Natural killer cell (primary cell): Measurements from ENCODE around the gene CEP250. TPM values are rescaled to one million over a fixed set of nuclear protein-coding genes. Genes with fewer than 3 reads are reported as not detected.

ENCODE experiments used
- ATAC-seq, 3 donors: fragments of 150-1000 bp in 2 of 3; fragments of 200-7000 bp in 1 of 3; cut with Tn5 transposase; 1 replicate in 1 of 3; 2 replicates in 2 of 3; pipeline ENCODE4 v1.10.0; 2021; ENCODE audit warnings: mild to moderate bottlenecking in 2 of 3, moderate library complexity in 2 of 3
- DNase-seq, 2 donors: peaks; one replicate each; pipeline versions ENCODE4 v3.0.0 to v3.0.0-alpha.2; 2013 to 2021; ENCODE audit warnings: mixed read lengths in 1 of 2
- H3K27ac ChIP-seq: one replicate; pipeline ENCODE4 v1.5.1; 2013; ENCODE audit warnings: mild to moderate bottlenecking, low read length
- H3K27me3 ChIP-seq: one replicate; pipeline ENCODE4 v1.6.1; 2013; ENCODE audit warnings: low read length; ENCODE audit not compliant: control insufficient read depth, insufficient read depth
- H3K36me3 ChIP-seq: one replicate; pipeline ENCODE4 v1.6.1; 2013; ENCODE audit warnings: low read length; ENCODE audit not compliant: control insufficient read depth, insufficient read depth
- H3K4me1 ChIP-seq: one replicate; pipeline ENCODE4 v1.6.1; 2013; ENCODE audit warnings: low read length; ENCODE audit not compliant: control insufficient read depth, insufficient read depth
- H3K4me3 ChIP-seq: one replicate; pipeline ENCODE4 v1.5.1; 2013; ENCODE audit warnings: low read length
- H3K9me3 ChIP-seq: one replicate; pipeline ENCODE4 v1.6.1; 2013; ENCODE audit warnings: low read length; ENCODE audit not compliant: control insufficient read depth, insufficient read depth
- H3K27ac Mint-ChIP-seq, 2 donors: one replicate each; pipeline ENCODE4 v1.8.0; 2022; ENCODE audit warnings: mild to moderate bottlenecking in 2 of 2, mixed read lengths in 2 of 2, moderate library complexity in 1 of 2
- H3K27me3 Mint-ChIP-seq, 2 donors: one replicate each; pipeline ENCODE4 v1.8.0; 2022; ENCODE audit warnings: low read depth in 2 of 2, mixed read lengths in 2 of 2
- H3K36me3 Mint-ChIP-seq: one replicate; pipeline ENCODE4 v1.8.0; 2022; ENCODE audit warnings: mixed read lengths
- H3K4me1 Mint-ChIP-seq, 2 donors: one replicate each; pipeline ENCODE4 v1.8.0; 2022; ENCODE audit warnings: mixed read lengths in 2 of 2
- H3K4me3 Mint-ChIP-seq: one replicate; pipeline ENCODE4 v1.8.0; 2022; ENCODE audit warnings: mild to moderate bottlenecking, moderate library complexity, mixed read lengths
- H3K9me3 Mint-ChIP-seq, 2 donors: one replicate each; pipeline ENCODE4 v1.8.0; 2022; ENCODE audit warnings: mixed read lengths in 2 of 2
- CTCF ChIP-seq: fragments of 200-600 bp; IDR thresholded peaks from one replicate; pipeline ENCODE4 v1.8.0; 2022; ENCODE audit warnings: antibody characterized with exemption
- WGBS: methylation state at CpG from one replicate; pipeline ENCODE4 v1.1.7; 2013; ENCODE audit warnings: missing lambda C conversion rate; ENCODE audit not compliant: insufficient coverage; 5-methylcytosine and 5-hydroxymethylcytosine counted together
- intact Hi-C: fragments of 100-400 bp; cut with micrococcal nuclease; formaldehyde crosslinking; loops from one replicate; pipeline ENCODE4 v1.14.2; 2022
- total RNA-seq, 4 donors: library from RNA; stranded (reverse); fragments of 120-200 nt in 1 of 4; gene quantifications; one replicate each; pipeline versions ENCODE4 v1.2.3 to v1.2.4, GENCODE V29; 2013 to 2022

The CEP250 gene
- total RNA-seq, 3 donors from 2014 or later (not counting 1 experiment from before 2014, with no cell fraction given) = 61.5 to 91.8 (median 80.8) TPM

- intact Hi-C loops = no loop called here
- H3K36me3 ChIP-seq = peaks cover 27% of the 10 kb centered on the region
- H3K4me1 Mint-ChIP-seq = peaks cover 0 to 6% of the 10 kb centered on the region in 2 donors
Measured at GRCh38 chr20:35555951-35556645, 100.7 kb downstream of the CEP250 start.

GRCh38 chr20:35556871-35557270 lies 101.5 kb downstream of the CEP250 start:
- DNase-seq (no peak), ATAC-seq (no peak)
- Histone ChIP-seq H3K27me3 (no peaks in the 10 kb centered on the region), H3K36me3 (peaks cover 22% of the 10 kb centered on the region), H3K27ac (no peak overlapping the region), H3K4me3 (no peak overlapping the region), H3K4me1 (no peaks in the 10 kb centered on the region), H3K9me3 (no peaks in the 10 kb centered on the region)
- no peaks in the 10 kb centered on the region for H3K36me3 Mint-ChIP-seq
- peaks cover 0 to 6% of the 10 kb centered on the region in 2 donors for H3K4me1 Mint-ChIP-seq
- no peak overlapping the region for H3K27ac Mint-ChIP-seq
- H3K9me3 Mint-ChIP-seq = no peaks in the 10 kb centered on the region
- WGBS = 94% methylated on average over 7 of the region's 8 CpGs
- no peaks in the 10 kb centered on the region for H3K27me3 Mint-ChIP-seq
- TF ChIP-seq CTCF = no peak
- H3K4me3 Mint-ChIP-seq = no peak overlapping the region
- intact Hi-C loops = no loop called here

More at GRCh38 chr20:35555951-35556645, 100.7 kb downstream of the CEP250 start:
- no peak for ATAC-seq
- DNase-seq = no peak
- no peaks in the 10 kb centered on the region for H3K27me3 ChIP-seq
- no peaks in the 10 kb centered on the region for H3K9me3 Mint-ChIP-seq
- no peaks in the 10 kb centered on the region for H3K27me3 Mint-ChIP-seq
- TF ChIP-seq CTCF = no peak
- no peaks in the 10 kb centered on the region for H3K4me1 ChIP-seq
- H3K4me3 Mint-ChIP-seq = no peak overlapping the region
- no peak overlapping the region for H3K27ac ChIP-seq
- no peak overlapping the region for H3K27ac Mint-ChIP-seq
- H3K4me3 ChIP-seq = no peak overlapping the region
- H3K36me3 Mint-ChIP-seq = no peaks in the 10 kb centered on the region
- WGBS = 97% methylated on average over 19 of the region's 21 CpGs
- no peaks in the 10 kb centered on the region for H3K9me3 ChIP-seq

GRCh38 chr20:35558451-35558850 lies 103.1 kb downstream of the CEP250 start:
- no peak for TF ChIP-seq CTCF
- peak overlapping the region in 1 of 2 donors; percentile 46 for H3K27ac Mint-ChIP-seq
- no peaks in the 10 kb centered on the region for H3K27me3 Mint-ChIP-seq
- no peak for ATAC-seq
- Histone ChIP-seq H3K4me1 (no peaks in the 10 kb centered on the region), H3K4me3 (no peak overlapping the region), H3K27ac (no peak overlapping the region), H3K9me3 (no peaks in the 10 kb centered on the region), H3K27me3 (no peaks in the 10 kb centered on the region), H3K36me3 (peaks cover 20% of the 10 kb centered on the region)
- no peaks in the 10 kb centered on the region for H3K9me3 Mint-ChIP-seq
- no peak for DNase-seq
- WGBS = 99% methylated on average over 4 of the region's 4 CpGs
- H3K4me3 Mint-ChIP-seq = no peak overlapping the region
- H3K4me1 Mint-ChIP-seq = peaks cover 0 to 6% of the 10 kb centered on the region in 2 donors
- H3K36me3 Mint-ChIP-seq = no peaks in the 10 kb centered on the region
- intact Hi-C loops = no loop called here
